ENCODE results near the gene RHAG.

GRCh38 chr6:49563006-49563886, 73.4 kb downstream of the RHAG start:
- TF ChIP-seq SUZ12 (IDR thresholded peaks at IDR 0.05; ENCODE audit: extremely low read depth, insufficient read depth, insufficient read length) (no peak), YY1 (IDR thresholded peaks at IDR 0.05; ENCODE audit: insufficient read depth, insufficient read length) (no peak)
